HepG2 (cell line): ENCODE results near the gene TEX14. TPM values are rescaled to one million over a fixed set of nuclear protein-coding genes. Genes with fewer than 3 reads are reported as not detected.

ENCODE experiments used
- CCDC6 ChIP-seq: sonication (generic); formaldehyde crosslinking; IDR thresholded peaks from 2 replicates; pipeline ENCODE4 v1.8.1; 2022; ENCODE audit warnings: mild to moderate bottlenecking, missing genetic modification reagents, moderate library complexity
- HDAC2 ChIP-seq: sonication (generic); formaldehyde crosslinking; IDR thresholded peaks from 2 replicates; pipeline ENCODE4 v1.4.0; 2020; ENCODE audit warnings: missing genetic modification reagents
- HMG20A ChIP-seq: IDR thresholded peaks from 2 replicates; pipeline ENCODE4 v1.6.1; 2016; ENCODE audit warnings: borderline replicate concordance
- NFATC3 ChIP-seq: sonication (generic); formaldehyde crosslinking; IDR thresholded peaks from 2 replicates; pipeline ENCODE4 v1.5.1; 2020; ENCODE audit warnings: mild to moderate bottlenecking, missing genetic modification reagents
- PAWR ChIP-seq: sonication (generic); formaldehyde crosslinking; IDR thresholded peaks from 2 replicates; pipeline ENCODE4 v1.4.0; 2020; ENCODE audit warnings: missing genetic modification reagents, mild to moderate bottlenecking, borderline replicate concordance
- POLR2G ChIP-seq: fragments of 200-400 bp; formaldehyde crosslinking; IDR thresholded peaks from 2 replicates; pipeline ENCODE4 v1.6.1; 2018; ENCODE audit warnings: mild to moderate bottlenecking, low read depth, low read length, moderate library complexity
- RFXANK ChIP-seq: IDR thresholded peaks from 2 replicates; pipeline ENCODE4 v1.6.1; 2016
- SPEN ChIP-seq: sonication (generic); formaldehyde crosslinking; IDR thresholded peaks from 2 replicates; pipeline ENCODE4 v1.5.1; 2020; ENCODE audit warnings: low read depth, mild to moderate bottlenecking, missing genetic modification reagents
- WIZ ChIP-seq: sonication (generic); formaldehyde crosslinking; IDR thresholded peaks from 2 replicates; pipeline ENCODE4 v1.5.1; 2020; ENCODE audit warnings: mild to moderate bottlenecking, missing genetic modification reagents
- ZBTB42 ChIP-seq: sonication (generic); formaldehyde crosslinking; IDR thresholded peaks from 2 replicates; pipeline ENCODE4 v1.5.0; 2020; ENCODE audit warnings: mild to moderate bottlenecking, missing genetic modification reagents
- ZNF260 ChIP-seq: sonication (generic); formaldehyde crosslinking; IDR thresholded peaks from 2 replicates; pipeline ENCODE4 v1.4.0; 2020; ENCODE audit warnings: missing genetic modification reagents, low read depth, mild to moderate bottlenecking, borderline replicate concordance
- ZNF296 ChIP-seq: sonication (generic); formaldehyde crosslinking; conservative IDR thresholded peaks from 2 replicates; pipeline ENCODE4 v1.5.0; 2020; ENCODE audit warnings: mild to moderate bottlenecking, missing genetic modification reagents
- ZNF678 ChIP-seq: sonication (generic); formaldehyde crosslinking; IDR thresholded peaks from 2 replicates; pipeline ENCODE4 v1.4.0; 2020; ENCODE audit warnings: mild to moderate bottlenecking, missing genetic modification reagents
- polyA plus RNA-seq, 8 experiments: library from polyadenylated mRNA; depleted of rRNA in 3 of 8; stranded (reverse) in 7 of 8; unstranded in 1 of 8; fragments of >200 nt; fragmentation: Illumina TruSeq in 4 of 8; extraction: Trizol in 4 of 8; gene quantifications; 2 replicates each; pipeline versions ENCODE4 v1.2.1 to v1.2.3, GENCODE V29; 2011 to 2016; ENCODE audit warnings: low read depth in 4 of 8, missing spikeins in 1 of 8, mixed read lengths in 1 of 8; ENCODE audit not compliant: insufficient read depth in 1 of 8
- total RNA-seq, 5 experiments: library from RNA; depleted of rRNA; stranded (reverse); fragments of >200 nt; fragmentation: Illumina TruSeq; extraction: Trizol; gene quantifications; 2 replicates each; pipeline ENCODE4 v1.2.3, GENCODE V29; 2016; ENCODE audit warnings: low read depth in 1 of 5
- TF ChIP-seq, protein P1 (sequence below): sonication (generic); formaldehyde crosslinking; IDR thresholded peaks from 2 replicates; pipeline ENCODE4 v1.4.0; 2020; ENCODE audit warnings: missing genetic modification reagents
- TF ChIP-seq, protein P2 (sequence below), 2 experiments: sonication (generic) in 1 of 2; formaldehyde crosslinking in 1 of 2; IDR thresholded peaks; 2 replicates each; pipeline versions ENCODE4 v1.4.0 to v1.6.1; 2018 to 2020; ENCODE audit warnings: missing genetic modification reagents in 2 of 2, borderline replicate concordance in 1 of 2, low read depth in 1 of 2, mild to moderate bottlenecking in 1 of 2, missing biosample characterization in 1 of 2
- TF ChIP-seq, protein P3 (sequence below): sonication (generic); formaldehyde crosslinking; IDR thresholded peaks from 2 replicates; pipeline ENCODE4 v1.4.0; 2020; ENCODE audit warnings: missing genetic modification reagents
- TF ChIP-seq, protein P4 (sequence below): sonication (generic); formaldehyde crosslinking; IDR thresholded peaks from 2 replicates; pipeline ENCODE4 v1.9.0; 2021; ENCODE audit warnings: missing genetic modification reagents, borderline replicate concordance
- TF ChIP-seq, protein P5 (sequence below): IDR thresholded peaks from 2 replicates; pipeline ENCODE4 v1.6.1; 2016; ENCODE audit warnings: missing compliant biosample characterization, missing genetic modification reagents, borderline replicate concordance
- TF ChIP-seq, protein P6 (sequence below): sonication (generic); formaldehyde crosslinking; IDR thresholded peaks from 2 replicates; pipeline ENCODE4 v1.8.1; 2023; ENCODE audit warnings: mild to moderate bottlenecking, missing genetic modification reagents, borderline replicate concordance

Gene TEX14
- total and polyA plus RNA-seq, 2 of the 13 experiments (the other 11 are each of a cell fraction or from before 2014, with no cell fraction given) = 0.04 to 0.07 TPM

DNA sequence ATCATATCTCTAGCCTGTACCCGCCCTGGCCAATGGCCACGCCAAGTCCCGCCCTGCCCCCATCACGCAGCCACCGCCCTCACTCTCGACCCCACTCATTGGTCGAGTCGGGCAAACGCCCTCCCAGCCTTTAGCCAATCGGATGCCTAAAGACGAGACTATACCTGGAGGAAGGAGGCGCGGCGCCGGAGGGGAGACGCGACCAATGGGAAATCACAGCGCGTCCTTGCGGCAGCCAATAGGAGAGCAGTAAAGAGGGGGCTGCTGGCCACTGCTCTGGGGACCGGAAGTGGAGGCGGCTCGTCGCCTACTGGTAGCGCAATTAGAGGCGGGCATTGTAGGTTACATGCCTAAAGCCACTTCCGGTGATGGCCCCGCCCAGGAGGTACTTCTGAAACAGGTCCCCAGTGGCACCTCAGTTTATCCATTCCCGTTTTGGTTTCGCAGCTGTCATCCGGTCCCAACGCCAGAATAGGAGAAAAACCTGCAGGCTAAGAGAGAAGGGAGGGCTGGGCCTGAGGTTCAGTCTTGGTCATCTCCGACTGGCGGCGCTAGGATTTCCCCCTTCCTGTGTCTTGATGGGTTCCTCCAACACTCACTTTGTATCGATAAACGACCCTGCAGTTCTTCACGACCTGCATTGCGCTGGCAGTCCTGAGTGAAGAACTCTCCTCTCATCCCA is 173.8 kb downstream of the TEX14 start (continued):
- TF ChIP-seq, protein P1, sequence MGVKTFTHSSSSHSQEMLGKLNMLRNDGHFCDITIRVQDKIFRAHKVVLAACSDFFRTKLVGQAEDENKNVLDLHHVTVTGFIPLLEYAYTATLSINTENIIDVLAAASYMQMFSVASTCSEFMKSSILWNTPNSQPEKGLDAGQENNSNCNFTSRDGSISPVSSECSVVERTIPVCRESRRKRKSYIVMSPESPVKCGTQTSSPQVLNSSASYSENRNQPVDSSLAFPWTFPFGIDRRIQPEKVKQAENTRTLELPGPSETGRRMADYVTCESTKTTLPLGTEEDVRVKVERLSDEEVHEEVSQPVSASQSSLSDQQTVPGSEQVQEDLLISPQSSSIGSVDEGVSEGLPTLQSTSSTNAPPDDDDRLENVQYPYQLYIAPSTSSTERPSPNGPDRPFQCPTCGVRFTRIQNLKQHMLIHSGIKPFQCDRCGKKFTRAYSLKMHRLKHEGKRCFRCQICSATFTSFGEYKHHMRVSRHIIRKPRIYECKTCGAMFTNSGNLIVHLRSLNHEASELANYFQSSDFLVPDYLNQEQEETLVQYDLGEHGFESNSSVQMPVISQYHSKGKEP (CRISPR knock-in tag) = 0 out of 2 replicates have a peak, but pooled peaks have one; percentile 1
- TF ChIP-seq RFXANK (CRISPR knock-in tag) = 0 out of 2 replicates have a peak, but pooled peaks have one; percentile 47
- TF ChIP-seq HDAC2 (CRISPR knock-in tag) = no peak
- no peak for TF ChIP-seq ZNF296
- TF ChIP-seq, protein P2, sequence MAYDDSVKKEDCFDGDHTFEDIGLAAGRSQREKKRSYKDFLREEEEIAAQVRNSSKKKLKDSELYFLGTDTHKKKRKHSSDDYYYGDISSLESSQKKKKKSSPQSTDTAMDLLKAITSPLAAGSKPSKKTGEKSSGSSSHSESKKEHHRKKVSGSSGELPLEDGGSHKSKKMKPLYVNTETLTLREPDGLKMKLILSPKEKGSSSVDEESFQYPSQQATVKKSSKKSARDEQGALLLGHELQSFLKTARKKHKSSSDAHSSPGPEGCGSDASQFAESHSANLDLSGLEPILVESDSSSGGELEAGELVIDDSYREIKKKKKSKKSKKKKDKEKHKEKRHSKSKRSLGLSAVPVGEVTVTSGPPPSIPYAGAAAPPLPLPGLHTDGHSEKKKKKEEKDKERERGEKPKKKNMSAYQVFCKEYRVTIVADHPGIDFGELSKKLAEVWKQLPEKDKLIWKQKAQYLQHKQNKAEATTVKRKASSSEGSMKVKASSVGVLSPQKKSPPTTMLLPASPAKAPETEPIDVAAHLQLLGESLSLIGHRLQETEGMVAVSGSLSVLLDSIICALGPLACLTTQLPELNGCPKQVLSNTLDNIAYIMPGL (CRISPR knock-in tag; IDR thresholded peaks at IDR 0.05; ENCODE audit: borderline replicate concordance in 1 of 2, low read depth in 1 of 2) = no peak; a peak in 1 of 4 replicates
- TF ChIP-seq SPEN (CRISPR knock-in tag) = peak; percentile 66
- 0 out of 2 replicates have a peak, but pooled peaks have one; percentile 26 for TF ChIP-seq PAWR
- TF ChIP-seq ZNF260 (CRISPR knock-in tag) = no peak
- TF ChIP-seq, protein P3, sequence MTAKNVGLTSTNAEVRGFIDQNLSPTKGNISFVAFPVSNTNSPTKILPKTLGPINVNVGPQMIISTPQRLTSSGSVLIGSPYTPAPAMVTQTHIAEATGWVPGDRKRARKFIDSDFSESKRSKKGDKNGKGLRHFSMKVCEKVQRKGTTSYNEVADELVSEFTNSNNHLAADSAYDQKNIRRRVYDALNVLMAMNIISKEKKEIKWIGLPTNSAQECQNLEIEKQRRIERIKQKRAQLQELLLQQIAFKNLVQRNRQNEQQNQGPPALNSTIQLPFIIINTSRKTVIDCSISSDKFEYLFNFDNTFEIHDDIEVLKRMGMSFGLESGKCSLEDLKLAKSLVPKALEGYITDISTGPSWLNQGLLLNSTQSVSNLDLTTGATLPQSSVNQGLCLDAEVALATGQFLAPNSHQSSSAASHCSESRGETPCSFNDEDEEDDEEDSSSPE (CRISPR knock-in tag) = peak; percentile 76
- TF ChIP-seq CCDC6 = no peak; the same call in 1 of the 2 replicates
- no peak for TF ChIP-seq ZBTB42 (CRISPR knock-in tag)
- TF ChIP-seq, protein P4, sequence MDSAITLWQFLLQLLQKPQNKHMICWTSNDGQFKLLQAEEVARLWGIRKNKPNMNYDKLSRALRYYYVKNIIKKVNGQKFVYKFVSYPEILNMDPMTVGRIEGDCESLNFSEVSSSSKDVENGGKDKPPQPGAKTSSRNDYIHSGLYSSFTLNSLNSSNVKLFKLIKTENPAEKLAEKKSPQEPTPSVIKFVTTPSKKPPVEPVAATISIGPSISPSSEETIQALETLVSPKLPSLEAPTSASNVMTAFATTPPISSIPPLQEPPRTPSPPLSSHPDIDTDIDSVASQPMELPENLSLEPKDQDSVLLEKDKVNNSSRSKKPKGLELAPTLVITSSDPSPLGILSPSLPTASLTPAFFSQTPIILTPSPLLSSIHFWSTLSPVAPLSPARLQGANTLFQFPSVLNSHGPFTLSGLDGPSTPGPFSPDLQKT (CRISPR knock-in tag) = no peak
- TF ChIP-seq POLR2G = peak; percentile 72
- TF ChIP-seq NFATC3 = no peak
- 0 out of 2 replicates have a peak, but pooled peaks have one; percentile 53 for TF ChIP-seq ZNF678 (CRISPR knock-in tag)
- TF ChIP-seq, protein P5, sequence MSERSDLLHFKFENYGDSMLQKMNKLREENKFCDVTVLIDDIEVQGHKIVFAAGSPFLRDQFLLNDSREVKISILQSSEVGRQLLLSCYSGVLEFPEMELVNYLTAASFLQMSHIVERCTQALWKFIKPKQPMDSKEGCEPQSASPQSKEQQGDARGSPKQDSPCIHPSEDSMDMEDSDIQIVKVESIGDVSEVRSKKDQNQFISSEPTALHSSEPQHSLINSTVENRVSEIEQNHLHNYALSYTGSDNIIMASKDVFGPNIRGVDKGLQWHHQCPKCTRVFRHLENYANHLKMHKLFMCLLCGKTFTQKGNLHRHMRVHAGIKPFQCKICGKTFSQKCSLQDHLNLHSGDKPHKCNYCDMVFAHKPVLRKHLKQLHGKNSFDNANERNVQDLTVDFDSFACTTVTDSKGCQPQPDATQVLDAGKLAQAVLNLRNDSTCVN (CRISPR knock-in tag) = 0 out of 2 replicates have a peak, but pooled peaks have one; percentile 18
- TF ChIP-seq, protein P6, sequence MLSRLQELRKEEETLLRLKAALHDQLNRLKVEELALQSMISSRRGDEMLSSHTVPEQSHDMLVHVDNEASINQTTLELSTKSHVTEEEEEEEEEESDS (CRISPR knock-in tag) = no peak
- TF ChIP-seq WIZ (CRISPR knock-in tag) = no peak
- TF ChIP-seq HMG20A (CRISPR knock-in tag) = no peak
